ENCODE results near the gene SELENOW. TPM values are rescaled to one million over a fixed set of nuclear protein-coding genes. Genes with fewer than 3 reads are reported as not detected.

Gene SELENOW
- total and polyA plus RNA-seq, 2 of the 4 experiments (the other 2 are of a cell fraction), result 61.3 to 217 TPM

DNA sequence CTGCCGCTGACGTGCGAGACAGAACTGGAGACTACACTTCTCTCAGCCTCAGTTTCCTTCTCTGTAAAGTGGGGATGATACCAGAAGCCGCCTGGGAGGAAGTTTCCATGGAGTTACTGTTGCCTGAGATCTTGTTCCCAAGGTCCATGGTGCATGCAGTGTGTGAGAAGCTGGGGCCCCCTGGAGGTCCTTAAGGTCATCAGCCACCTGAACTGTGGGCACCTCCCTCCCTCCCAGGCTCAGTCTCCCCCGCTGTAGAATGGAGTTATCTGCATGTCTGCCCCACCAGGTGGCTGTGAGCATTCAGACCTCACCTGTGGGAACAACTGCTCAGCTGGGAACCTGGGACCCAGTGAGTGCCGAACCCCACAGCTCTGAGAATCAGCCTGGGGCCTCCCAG, 45.9 kb downstream of the SELENOW start:
- no peak overlapping the region for H3K56ac ChIP-seq (ENCODE audit: extremely low read depth, insufficient read depth, low read length)
- H3K9me3 ChIP-seq (ENCODE audit: control insufficient read depth, insufficient read depth, low read length), result peaks cover 4% of the 10 kb centered on the region
- no peak overlapping the region for H4K91ac ChIP-seq (ENCODE audit: insufficient read depth, low read depth, low read length)
- H3K36me3 ChIP-seq (ENCODE audit: control insufficient read depth, insufficient read depth, low read length), result no peaks in the 10 kb centered on the region
- H2AK5ac ChIP-seq (ENCODE audit: low read depth, low read length), result no peak overlapping the region
- no peaks in the 10 kb centered on the region for H3K9me1 ChIP-seq (ENCODE audit: insufficient read depth, low read length)
- H4K5ac ChIP-seq (ENCODE audit: low read depth, low read length), result no peak overlapping the region
- peaks cover 35% of the 10 kb centered on the region for H3K27me3 ChIP-seq (ENCODE audit: control insufficient read depth, insufficient read depth, low read length)
- H3K4ac ChIP-seq (ENCODE audit: low read depth, low read length), result no peak overlapping the region
- H3K18ac ChIP-seq (ENCODE audit: low read depth, low read length), result no peak overlapping the region
- H3K4me2 ChIP-seq (ENCODE audit: low read depth, low read length), result no peak overlapping the region
- no peak overlapping the region for H3K27ac ChIP-seq (ENCODE audit: insufficient read depth, low read length)
- dilution Hi-C loops (cut with HindIII; ENCODE audit: low sequenced_read_pairs, unreplicated experiment), result no loop called here
- no peak overlapping the region for H2AFZ ChIP-seq (replicated peaks; ENCODE audit: low read length, poor library complexity)
- BruUV-seq (replicated peaks), result no TSS peak
- H4K8ac ChIP-seq (ENCODE audit: low read depth in 2 of 2, low read length in 2 of 2), result no peak overlapping the region
- TF ChIP-seq RFX5 (IDR thresholded peaks at IDR 0.05; ENCODE audit: low read depth, low read length), result no peak
- TF ChIP-seq POLR2A (IDR thresholded peaks at IDR 0.05; ENCODE audit: low read depth, low read length), result no peak
- TF ChIP-seq MXI1 (IDR thresholded peaks at IDR 0.05; ENCODE audit: borderline replicate concordance, low read depth, low read length), result no peak
- TF ChIP-seq SMC3 (IDR thresholded peaks at IDR 0.05; ENCODE audit: low read depth, low read length), result no peak
- no peak for TF ChIP-seq ELK1 (IDR thresholded peaks at IDR 0.05; ENCODE audit: borderline replicate concordance, low read depth, low read length)
- no peak for TF ChIP-seq USF2 (IDR thresholded peaks at IDR 0.05; ENCODE audit: low read depth, low read length)
- no peak for TF ChIP-seq RAD21 (IDR thresholded peaks at IDR 0.05; ENCODE audit: low read length)
- TF ChIP-seq NFE2L2 (IDR thresholded peaks at IDR 0.05; ENCODE audit: low read depth, low read length), result no peak
- TF ChIP-seq MAZ (IDR thresholded peaks at IDR 0.05; ENCODE audit: borderline replicate concordance, low read depth, low read length), result no peak
- TF ChIP-seq, protein P1, sequence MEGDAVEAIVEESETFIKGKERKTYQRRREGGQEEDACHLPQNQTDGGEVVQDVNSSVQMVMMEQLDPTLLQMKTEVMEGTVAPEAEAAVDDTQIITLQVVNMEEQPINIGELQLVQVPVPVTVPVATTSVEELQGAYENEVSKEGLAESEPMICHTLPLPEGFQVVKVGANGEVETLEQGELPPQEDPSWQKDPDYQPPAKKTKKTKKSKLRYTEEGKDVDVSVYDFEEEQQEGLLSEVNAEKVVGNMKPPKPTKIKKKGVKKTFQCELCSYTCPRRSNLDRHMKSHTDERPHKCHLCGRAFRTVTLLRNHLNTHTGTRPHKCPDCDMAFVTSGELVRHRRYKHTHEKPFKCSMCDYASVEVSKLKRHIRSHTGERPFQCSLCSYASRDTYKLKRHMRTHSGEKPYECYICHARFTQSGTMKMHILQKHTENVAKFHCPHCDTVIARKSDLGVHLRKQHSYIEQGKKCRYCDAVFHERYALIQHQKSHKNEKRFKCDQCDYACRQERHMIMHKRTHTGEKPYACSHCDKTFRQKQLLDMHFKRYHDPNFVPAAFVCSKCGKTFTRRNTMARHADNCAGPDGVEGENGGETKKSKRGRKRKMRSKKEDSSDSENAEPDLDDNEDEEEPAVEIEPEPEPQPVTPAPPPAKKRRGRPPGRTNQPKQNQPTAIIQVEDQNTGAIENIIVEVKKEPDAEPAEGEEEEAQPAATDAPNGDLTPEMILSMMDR (conservative IDR thresholded peaks at IDR 0.05; ENCODE audit: low read depth, low read length), result no peak
- no peak for TF ChIP-seq CHD1 (IDR thresholded peaks at IDR 0.05; ENCODE audit: low read depth, low read length)
- no peak for TF ChIP-seq CEBPB (IDR thresholded peaks at IDR 0.05; ENCODE audit: low read depth, low read length)
- TF ChIP-seq MAFK (IDR thresholded peaks at IDR 0.05; ENCODE audit: low read depth, low read length), result no peak
- no peak for TF ChIP-seq BHLHE40 (IDR thresholded peaks at IDR 0.05; ENCODE audit: low read depth, low read length)
- TF ChIP-seq FOS (IDR thresholded peaks at IDR 0.05; ENCODE audit: low read depth, low read length), result no peak
- no peak for TF ChIP-seq RCOR1 (IDR thresholded peaks at IDR 0.05; ENCODE audit: insufficient replicate concordance, low read length)
- H2BK120ac ChIP-seq (ENCODE audit: low read depth, low read length), result no peak overlapping the region
- H2BK20ac ChIP-seq (ENCODE audit: low read depth, low read length), result no peak overlapping the region
- H3K4me1 ChIP-seq (ENCODE audit: control insufficient read depth, insufficient read depth, low read length), result no peaks in the 10 kb centered on the region
- CTCF ChIA-PET, result no interaction called here
- DNase-seq, result no peak
- intact Hi-C loops (cut with micrococcal nuclease), result no loop called here
- no peak overlapping the region for H3K23ac ChIP-seq (ENCODE audit: low read depth, low read length)
- H2BK5ac ChIP-seq (ENCODE audit: low read depth, low read length, poor library complexity, severe bottlenecking), result no peak overlapping the region
- WGBS, 2 experiments (ENCODE audit: extremely low coverage in 2 of 2, insufficient read length in 1 of 2), result no CpG with 5 or more reads among the region's 6 CpGs
- H2AK9ac ChIP-seq (replicated peaks; ENCODE audit: low read depth, low read length, poor library complexity), result no peak overlapping the region
- no peak overlapping the region for H2BK15ac ChIP-seq (ENCODE audit: low read depth, low read length)
- no peaks in the 10 kb centered on the region for H3K79me1 ChIP-seq (ENCODE audit: low read depth in 1 of 2, low read length in 2 of 2)
- H3K9ac ChIP-seq (ENCODE audit: low read depth, low read length), result no peak overlapping the region
- no peaks in the 10 kb centered on the region for H4K20me1 ChIP-seq (ENCODE audit: insufficient read depth, low read length)
- in situ Hi-C loops (cut with MboI; ENCODE audit: low sequenced_read_pairs), result no loop called here
- POLR2A ChIA-PET (ENCODE audit: unreplicated experiment), result no interaction called here
- no peak for ATAC-seq (ENCODE audit: low read depth)
- no peak overlapping the region for H3K14ac ChIP-seq (replicated peaks; ENCODE audit: low read depth, low read length)
- H3K4me3 ChIP-seq (ENCODE audit: insufficient read depth, low read depth, low read length), result no peak overlapping the region

Data from IMR-90 (cell line).